Nephron (organoid): ENCODE data around the gene SHC1.

Source experiments
- H3K27ac Mint-ChIP-seq, 3 experiments: 2 replicates each; pipeline ENCODE4 v1.8.0; 2020; ENCODE audit warnings: mixed read lengths in 3 of 3, mild to moderate bottlenecking in 2 of 3, moderate library complexity in 1 of 3
- H3K27me3 Mint-ChIP-seq: 2 replicates; pipeline ENCODE4 v1.8.0; 2021; ENCODE audit warnings: low read depth, mild to moderate bottlenecking, moderate library complexity, mixed read lengths
- H3K36me3 Mint-ChIP-seq: 2 replicates; pipeline ENCODE4 v1.8.0; 2020; ENCODE audit warnings: low read depth, mixed read lengths
- H3K4me1 Mint-ChIP-seq: 2 replicates; pipeline ENCODE4 v1.8.0; 2020; ENCODE audit warnings: mixed read lengths
- H3K4me3 Mint-ChIP-seq, 3 experiments: 2 replicates each; pipeline ENCODE4 v1.8.0; 2020; ENCODE audit warnings: mild to moderate bottlenecking in 3 of 3, mixed read lengths in 3 of 3, moderate library complexity in 2 of 3
- H3K9me3 Mint-ChIP-seq: 2 replicates; pipeline ENCODE4 v1.8.0; 2020; ENCODE audit warnings: mixed read lengths
- CTCF ChIP-seq, 3 experiments: fragments of 200-600 bp; sonication (generic); IDR thresholded peaks; one replicate each; pipeline ENCODE4 v1.5.0; 2021; ENCODE audit warnings: antibody characterized with exemption in 3 of 3; ENCODE audit not compliant: unreplicated experiment in 3 of 3

Gene SHC1

DNA sequence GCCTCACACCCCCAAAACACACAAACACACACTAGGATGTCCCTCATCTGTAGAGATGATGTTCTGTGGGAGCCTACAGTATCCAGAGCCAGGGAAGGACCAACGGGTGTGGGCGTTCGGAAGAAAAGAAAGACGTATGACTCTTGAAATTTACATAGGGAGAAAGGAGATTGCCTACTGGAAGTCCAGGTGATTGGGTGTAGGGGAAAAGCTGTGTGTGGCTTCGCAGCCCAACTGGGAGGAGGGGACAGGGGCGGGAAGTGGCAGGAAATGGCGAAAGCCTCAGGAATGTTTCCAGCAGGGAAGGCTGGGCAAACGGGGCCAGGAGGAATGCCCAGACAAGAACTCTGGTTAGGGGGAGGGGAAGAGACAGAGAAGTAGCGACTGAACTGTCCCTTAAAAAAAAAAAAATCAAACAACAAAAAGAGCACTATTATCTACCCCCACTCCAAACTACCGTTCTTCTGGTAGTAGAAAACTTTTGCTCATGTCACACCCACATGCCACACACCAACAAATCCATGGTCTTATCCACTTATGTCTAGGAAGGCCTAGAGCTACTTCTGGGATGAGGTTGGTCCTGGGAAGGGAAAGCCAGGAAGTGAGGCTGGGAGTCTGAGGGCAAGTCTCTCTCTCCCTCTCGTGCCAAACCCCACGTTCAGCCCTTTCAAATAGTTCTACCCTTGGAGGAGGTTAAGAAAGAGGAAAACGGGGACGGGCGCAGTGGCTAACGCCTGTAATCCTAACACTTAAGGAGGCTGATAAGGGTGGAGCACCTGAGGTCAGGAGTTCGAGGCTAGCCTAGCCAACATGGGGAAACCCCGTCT, 2.2 kb upstream of the SHC1 start:
- Mint-ChIP-seq H3K4me1 (peaks cover 32% of the 10 kb centered on the region), H3K9me3 (no peaks in the 10 kb centered on the region), H3K36me3 (peaks cover 7% of the 10 kb centered on the region), H3K27ac (peak overlapping the region in 1 of 3 experiments; percentile 96), H3K4me3 (no peak overlapping the region), H3K27me3 (no peaks in the 10 kb centered on the region)
- no peak for TF ChIP-seq CTCF (IDR thresholded peaks at IDR 0.05; ENCODE audit: unreplicated experiment in 3 of 3)

- Mint-ChIP-seq H3K4me3 (no peak overlapping the region), H3K27ac (peak overlapping the region in 1 of 3 experiments; percentile 96), H3K9me3 (no peaks in the 10 kb centered on the region), H3K27me3 (no peaks in the 10 kb centered on the region), H3K36me3 (peaks cover 9% of the 10 kb centered on the region), H3K4me1 (peaks cover 32% of the 10 kb centered on the region)
- no peak for TF ChIP-seq CTCF (IDR thresholded peaks at IDR 0.05; ENCODE audit: unreplicated experiment in 3 of 3)
These were observed 1.6 kb upstream of the SHC1 start for GRCh38 chr1:154972213-154972516.

DNA sequence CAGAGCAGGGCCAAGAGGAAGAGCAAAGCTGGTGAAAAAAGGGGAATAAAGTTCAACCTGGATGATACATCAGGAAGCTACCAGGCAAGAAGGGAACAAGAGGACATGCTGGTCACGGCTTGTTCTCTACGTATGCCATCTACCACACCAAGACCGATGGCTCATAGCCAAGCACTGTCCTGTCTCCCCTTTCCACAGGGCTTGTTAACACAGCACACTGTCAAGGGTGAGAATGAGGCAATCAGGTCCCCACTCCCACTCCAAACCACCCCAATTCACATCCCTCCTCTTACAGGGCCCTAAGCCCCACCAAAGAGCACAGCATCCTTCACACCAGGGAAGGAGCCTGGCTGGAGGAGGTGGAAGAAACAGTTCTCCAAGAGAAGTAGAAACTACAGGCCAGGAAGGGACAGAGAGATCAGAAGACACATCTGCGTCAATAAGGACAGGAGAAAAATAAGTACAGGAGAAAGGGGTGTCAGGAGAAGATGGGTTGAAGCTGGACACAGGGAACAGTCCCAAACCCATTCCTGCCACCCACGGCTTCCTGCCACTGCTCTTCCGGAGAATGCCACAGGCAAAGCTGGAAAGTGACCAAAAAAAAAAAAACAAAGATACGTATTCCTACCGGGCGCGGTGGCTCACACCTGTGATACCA, 923 bp upstream of the SHC1 start:
- peaks cover 32% of the 10 kb centered on the region for H3K4me1 Mint-ChIP-seq
- no peak for TF ChIP-seq CTCF (IDR thresholded peaks at IDR 0.05; ENCODE audit: unreplicated experiment in 3 of 3)
- peak overlapping the region in 2 of 3 experiments; percentile 96 to 97 for H3K27ac Mint-ChIP-seq
- peaks cover 11% of the 10 kb centered on the region for H3K36me3 Mint-ChIP-seq
- H3K9me3 Mint-ChIP-seq = no peaks in the 10 kb centered on the region
- peak overlapping the region; percentile 84 to 86 (median 86) for H3K4me3 Mint-ChIP-seq
- H3K27me3 Mint-ChIP-seq = no peaks in the 10 kb centered on the region

DNA sequence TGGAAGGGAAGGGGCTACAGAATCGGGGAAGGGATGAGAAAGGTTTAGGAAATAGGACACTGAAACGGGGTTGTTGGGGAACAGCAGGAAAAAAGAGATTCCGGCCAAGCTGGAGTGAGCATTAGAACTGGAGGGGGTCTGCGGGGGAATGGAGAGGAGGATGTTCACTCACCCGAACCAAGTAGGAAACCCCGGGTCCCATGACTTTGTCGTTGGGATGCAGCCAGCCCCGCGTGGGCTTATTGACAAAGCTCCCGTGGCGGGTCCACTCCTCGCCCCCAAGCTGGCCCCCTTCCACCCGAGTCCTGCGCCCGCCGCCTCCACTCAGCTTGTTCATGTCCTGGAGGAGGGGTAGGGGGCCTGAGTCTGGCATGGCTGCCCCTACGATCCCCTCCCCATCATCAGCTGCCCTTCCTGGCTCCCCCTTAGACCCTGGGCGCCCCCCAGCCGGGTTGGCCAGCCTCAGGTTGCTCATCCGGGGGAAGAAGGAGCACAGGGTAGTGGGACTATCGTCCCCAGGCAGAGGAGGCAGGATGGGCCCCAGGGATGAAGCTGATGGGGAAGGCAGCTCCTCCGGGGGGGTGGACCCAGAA, 591 bp downstream of the SHC1 start:
- H3K36me3 Mint-ChIP-seq = peaks cover 20% of the 10 kb centered on the region
- no peak for TF ChIP-seq CTCF (IDR thresholded peaks at IDR 0.05; ENCODE audit: unreplicated experiment in 3 of 3)
- H3K27ac Mint-ChIP-seq = peak overlapping the region; percentile 47 to 68 (median 61)
- no peaks in the 10 kb centered on the region for H3K9me3 Mint-ChIP-seq
- no peaks in the 10 kb centered on the region for H3K27me3 Mint-ChIP-seq
- peaks cover 32% of the 10 kb centered on the region for H3K4me1 Mint-ChIP-seq
- H3K4me3 Mint-ChIP-seq = peak overlapping the region; percentile 84 to 86 (median 86)

- Mint-ChIP-seq H3K9me3 (no peaks in the 10 kb centered on the region), H3K27me3 (no peaks in the 10 kb centered on the region)
- no peak for TF ChIP-seq CTCF (IDR thresholded peaks at IDR 0.05; ENCODE audit: unreplicated experiment in 3 of 3)
These were observed 1.3 kb downstream of the SHC1 start for GRCh38 chr1:154969246-154969645.

More at GRCh38 chr1:154969246-154969645, 1.3 kb downstream of the SHC1 start:
- H3K27ac Mint-ChIP-seq = peak overlapping the region; percentile 47 to 68 (median 61)
- peaks cover 32% of the 10 kb centered on the region for H3K4me1 Mint-ChIP-seq
- H3K4me3 Mint-ChIP-seq = peak overlapping the region; percentile 84 to 86 (median 86)
- peaks cover 23% of the 10 kb centered on the region for H3K36me3 Mint-ChIP-seq
